ENCODE measurements around the gene GRP.

The GRP gene

DNA sequence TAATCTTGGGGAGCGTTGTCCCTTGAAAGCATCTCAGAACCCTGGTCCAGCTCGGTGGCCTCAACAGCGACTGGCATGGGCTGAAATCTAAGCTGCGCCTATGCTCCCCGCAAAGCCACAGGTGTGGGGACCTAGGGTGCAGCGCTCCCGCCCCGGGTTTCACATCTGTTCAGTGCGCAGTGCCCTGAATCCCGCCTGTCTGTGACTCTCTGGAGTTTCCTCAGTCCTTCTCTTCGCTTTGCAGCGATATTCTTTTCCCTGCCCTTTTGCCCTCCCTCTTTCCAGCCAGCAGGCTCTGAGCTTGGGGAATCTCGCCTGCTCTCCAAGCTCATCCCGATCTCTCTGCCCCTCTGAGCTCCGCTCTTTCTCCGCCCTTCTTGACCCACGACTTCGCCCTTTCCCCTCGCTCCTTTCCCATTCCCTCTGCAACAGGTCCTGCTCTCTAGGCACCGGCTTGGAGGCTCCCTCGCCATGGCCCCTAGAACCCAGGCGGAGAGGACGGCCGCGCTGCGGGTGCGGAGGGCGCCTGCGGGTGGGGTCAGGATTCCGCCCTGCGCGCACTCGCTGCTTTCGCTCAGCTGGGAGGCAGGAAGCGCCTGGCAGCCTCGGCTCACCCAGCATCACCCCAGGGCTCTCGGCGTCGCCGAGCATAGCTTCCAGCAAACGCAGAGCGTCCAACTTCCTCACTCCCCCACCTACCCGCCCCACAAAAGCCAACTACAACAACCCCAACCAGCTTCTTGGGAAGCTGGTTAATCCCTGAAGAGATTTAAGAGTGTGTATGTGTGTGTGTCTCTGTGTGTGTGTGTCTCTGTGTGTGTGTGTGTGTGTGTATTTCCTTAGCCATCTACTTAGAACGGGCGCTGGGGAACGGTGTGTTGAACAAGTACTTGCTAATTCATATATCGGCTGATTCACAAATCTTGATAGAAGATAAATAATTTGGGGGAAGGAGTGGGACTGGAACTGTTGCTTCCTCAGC is 1.1 kb downstream of the GRP start:
- Histone ChIP-seq H3K4me2 (ENCODE audit: low read length) (no peak overlapping the region), H3K9me3 (ENCODE audit: control insufficient read depth, insufficient read depth, low read length) (no peaks in the 10 kb centered on the region), H3K79me2 (ENCODE audit: control insufficient read depth, low read length) (no peaks in the 10 kb centered on the region), H3K4me1 (ENCODE audit: control insufficient read depth, low read length) (no peaks in the 10 kb centered on the region), H3K9me2 (replicated peaks; ENCODE audit: control insufficient read depth, low read length) (no peaks in the 10 kb centered on the region), H3F3A (ENCODE audit: control insufficient read depth, insufficient read depth) (no peaks in the 10 kb centered on the region), H3K36me3 (ENCODE audit: control insufficient read depth, low read length) (no peaks in the 10 kb centered on the region), H3K27ac (ENCODE audit: low read depth, low read length) (no peak overlapping the region), H3K27me3 (ENCODE audit: control insufficient read depth, low read length) (peaks cover 11% of the 10 kb centered on the region), H4K20me1 (ENCODE audit: control insufficient read depth, insufficient read depth, low read depth, low read length) (no peaks in the 10 kb centered on the region), H3K4me3 (ENCODE audit: low read length) (no peak overlapping the region)
- no peak for TF ChIP-seq EZH2phosphoT487 (IDR thresholded peaks at IDR 0.05; ENCODE audit: borderline replicate concordance, low read length)
- TF ChIP-seq CTCF (IDR thresholded peaks at IDR 0.05; ENCODE audit: low read depth, low read length, poor library complexity, severe bottlenecking), result no peak

GRCh38 chr18:59222341-59222740 is 2.4 kb downstream of the GRP start:
- no peaks in the 10 kb centered on the region for H4K20me1 ChIP-seq (ENCODE audit: control insufficient read depth, insufficient read depth, low read depth, low read length)
- H3K4me2 ChIP-seq (ENCODE audit: low read length), result no peak overlapping the region
- no peak for TF ChIP-seq EZH2phosphoT487 (IDR thresholded peaks at IDR 0.05; ENCODE audit: borderline replicate concordance, low read length)
- TF ChIP-seq CTCF (IDR thresholded peaks at IDR 0.05; ENCODE audit: low read depth, low read length, poor library complexity, severe bottlenecking), result no peak
- no peak overlapping the region for H3K27ac ChIP-seq (ENCODE audit: low read depth, low read length)
- no peaks in the 10 kb centered on the region for H3K4me1 ChIP-seq (ENCODE audit: control insufficient read depth, low read length)
- H3K79me2 ChIP-seq (ENCODE audit: control insufficient read depth, low read length), result no peaks in the 10 kb centered on the region
- H3K4me3 ChIP-seq (ENCODE audit: low read length), result no peak overlapping the region
- H3K27me3 ChIP-seq (ENCODE audit: control insufficient read depth, low read length), result peaks cover 11% of the 10 kb centered on the region
- H3K36me3 ChIP-seq (ENCODE audit: control insufficient read depth, low read length), result no peaks in the 10 kb centered on the region
- no peaks in the 10 kb centered on the region for H3K9me2 ChIP-seq (replicated peaks; ENCODE audit: control insufficient read depth, low read length)
- H3K9me3 ChIP-seq (ENCODE audit: control insufficient read depth, insufficient read depth, low read length), result no peaks in the 10 kb centered on the region
- H3F3A ChIP-seq (ENCODE audit: control insufficient read depth, insufficient read depth), result no peaks in the 10 kb centered on the region

- H3K9me3 ChIP-seq (ENCODE audit: control insufficient read depth, insufficient read depth, low read length), result no peaks in the 10 kb centered on the region
- H3K27me3 ChIP-seq (ENCODE audit: control insufficient read depth, low read length), result peaks cover 16% of the 10 kb centered on the region
- H3K36me3 ChIP-seq (ENCODE audit: control insufficient read depth, low read length), result no peaks in the 10 kb centered on the region
- H3F3A ChIP-seq (ENCODE audit: control insufficient read depth, insufficient read depth), result no peaks in the 10 kb centered on the region
- no peak for TF ChIP-seq EZH2phosphoT487 (IDR thresholded peaks at IDR 0.05; ENCODE audit: borderline replicate concordance, low read length)
- TF ChIP-seq CTCF (IDR thresholded peaks at IDR 0.05; ENCODE audit: low read depth, low read length, poor library complexity, severe bottlenecking), result no peak
- no peak overlapping the region for H3K4me3 ChIP-seq (ENCODE audit: low read length)
- no peaks in the 10 kb centered on the region for H3K79me2 ChIP-seq (ENCODE audit: control insufficient read depth, low read length)
- no peak overlapping the region for H3K27ac ChIP-seq (ENCODE audit: low read depth, low read length)
- H3K4me2 ChIP-seq (ENCODE audit: low read length), result no peak overlapping the region
- H4K20me1 ChIP-seq (ENCODE audit: control insufficient read depth, insufficient read depth, low read depth, low read length), result no peaks in the 10 kb centered on the region
- no peaks in the 10 kb centered on the region for H3K9me2 ChIP-seq (replicated peaks; ENCODE audit: control insufficient read depth, low read length)
- no peaks in the 10 kb centered on the region for H3K4me1 ChIP-seq (ENCODE audit: control insufficient read depth, low read length)
Measured at GRCh38 chr18:59228351-59228750, 8.4 kb downstream of the GRP start.
